Parathyroid adenoma (tissue), 2 donors: Measurements from ENCODE around the gene PCSK5.

ENCODE experiments used
- H2AFZ ChIP-seq: fragments of 300-600 bp; sonication (generic); one replicate; pipeline ENCODE4 v1.7.0; 2017; ENCODE audit warnings: antibody characterized with exemption, mild to moderate bottlenecking
- H3K27ac ChIP-seq: fragments of 300-600 bp; sonication (generic); one replicate; pipeline ENCODE4 v1.7.0; 2017
- H3K27me3 ChIP-seq: fragments of 300-600 bp; sonication (generic); one replicate; pipeline ENCODE4 v1.7.0; 2017; ENCODE audit warnings: low read length; ENCODE audit not compliant: control insufficient read depth, insufficient read depth
- H3K36me3 ChIP-seq: fragments of 300-600 bp; sonication (generic); one replicate; pipeline ENCODE4 v1.7.0; 2017; ENCODE audit warnings: low read length; ENCODE audit not compliant: control insufficient read depth, insufficient read depth
- H3K4me1 ChIP-seq: fragments of 300-600 bp; sonication (generic); one replicate; pipeline ENCODE4 v1.7.0; 2017; ENCODE audit warnings: control low read depth
- H3K4me2 ChIP-seq: fragments of 300-600 bp; sonication (generic); one replicate; pipeline ENCODE4 v1.7.0; 2017; ENCODE audit warnings: low read length
- H3K4me3 ChIP-seq: fragments of 300-600 bp; sonication (generic); one replicate; pipeline ENCODE4 v1.7.0; 2017; ENCODE audit warnings: low read depth, low read length
- H3K79me2 ChIP-seq: fragments of 300-600 bp; sonication (generic); one replicate; pipeline ENCODE4 v1.7.0; 2017; ENCODE audit warnings: control low read depth
- H3K9ac ChIP-seq: fragments of 300-600 bp; sonication (generic); one replicate; pipeline ENCODE4 v1.7.0; 2017; ENCODE audit warnings: mild to moderate bottlenecking
- H3K9me3 ChIP-seq: fragments of 300-600 bp; sonication (generic); one replicate; pipeline ENCODE4 v1.7.0; 2017; ENCODE audit warnings: low read length; ENCODE audit not compliant: control insufficient read depth
- TF ChIP-seq, protein P1 (sequence below): fragments of 300-600 bp; sonication (generic); IDR thresholded peaks from one replicate; pipeline ENCODE4 v1.7.0; 2017; ENCODE audit warnings: antibody characterized with exemption, mild to moderate bottlenecking
- donor health status: primary hyperparathyroidism.

The PCSK5 gene

DNA sequence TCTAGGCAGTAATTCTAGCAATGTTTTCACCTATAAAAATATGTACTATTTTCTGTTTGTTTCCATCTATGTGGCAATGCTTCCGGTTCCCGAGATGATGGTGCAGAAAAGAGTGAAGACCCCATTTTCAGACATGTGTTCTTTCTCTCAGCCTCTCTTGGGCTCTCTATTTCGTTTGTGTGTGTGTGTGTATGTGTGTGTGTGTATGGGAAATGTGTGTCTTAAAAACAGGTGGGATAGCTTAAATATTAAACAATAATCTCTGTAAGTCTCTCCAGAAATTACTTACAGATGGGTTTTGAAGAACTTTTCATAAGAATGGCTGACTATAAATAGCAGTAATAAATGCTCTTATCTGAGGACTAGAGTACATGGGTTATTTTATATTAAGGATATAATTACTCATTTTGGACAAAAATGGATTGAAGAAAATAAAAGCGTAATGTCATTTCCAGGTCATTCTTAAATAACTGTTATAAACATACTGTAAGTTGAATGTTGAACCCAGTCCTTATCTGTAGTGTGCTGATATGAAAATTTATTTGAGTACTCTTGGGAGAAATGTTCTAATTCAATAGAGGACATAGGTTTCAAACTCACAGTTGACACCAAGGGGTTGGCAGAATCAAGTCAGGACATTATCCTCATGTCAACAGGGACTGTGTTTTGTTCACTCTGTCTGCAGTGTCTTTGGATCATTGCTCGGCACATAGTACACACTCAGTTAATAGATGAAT is 31.1 kb downstream of the PCSK5 start:
- Histone ChIP-seq H3K4me2 (no peak overlapping the region), H2AFZ (no peak overlapping the region), H3K4me1 (no peaks in the 10 kb centered on the region), H3K36me3 (no peaks in the 10 kb centered on the region), H3K27ac (no peak overlapping the region), H3K27me3 (no peaks in the 10 kb centered on the region), H3K9me3 (no peaks in the 10 kb centered on the region), H3K4me3 (no peak overlapping the region), H3K9ac (no peak overlapping the region), H3K79me2 (no peaks in the 10 kb centered on the region)
- TF ChIP-seq, protein P1, sequence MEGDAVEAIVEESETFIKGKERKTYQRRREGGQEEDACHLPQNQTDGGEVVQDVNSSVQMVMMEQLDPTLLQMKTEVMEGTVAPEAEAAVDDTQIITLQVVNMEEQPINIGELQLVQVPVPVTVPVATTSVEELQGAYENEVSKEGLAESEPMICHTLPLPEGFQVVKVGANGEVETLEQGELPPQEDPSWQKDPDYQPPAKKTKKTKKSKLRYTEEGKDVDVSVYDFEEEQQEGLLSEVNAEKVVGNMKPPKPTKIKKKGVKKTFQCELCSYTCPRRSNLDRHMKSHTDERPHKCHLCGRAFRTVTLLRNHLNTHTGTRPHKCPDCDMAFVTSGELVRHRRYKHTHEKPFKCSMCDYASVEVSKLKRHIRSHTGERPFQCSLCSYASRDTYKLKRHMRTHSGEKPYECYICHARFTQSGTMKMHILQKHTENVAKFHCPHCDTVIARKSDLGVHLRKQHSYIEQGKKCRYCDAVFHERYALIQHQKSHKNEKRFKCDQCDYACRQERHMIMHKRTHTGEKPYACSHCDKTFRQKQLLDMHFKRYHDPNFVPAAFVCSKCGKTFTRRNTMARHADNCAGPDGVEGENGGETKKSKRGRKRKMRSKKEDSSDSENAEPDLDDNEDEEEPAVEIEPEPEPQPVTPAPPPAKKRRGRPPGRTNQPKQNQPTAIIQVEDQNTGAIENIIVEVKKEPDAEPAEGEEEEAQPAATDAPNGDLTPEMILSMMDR, result no peak

DNA sequence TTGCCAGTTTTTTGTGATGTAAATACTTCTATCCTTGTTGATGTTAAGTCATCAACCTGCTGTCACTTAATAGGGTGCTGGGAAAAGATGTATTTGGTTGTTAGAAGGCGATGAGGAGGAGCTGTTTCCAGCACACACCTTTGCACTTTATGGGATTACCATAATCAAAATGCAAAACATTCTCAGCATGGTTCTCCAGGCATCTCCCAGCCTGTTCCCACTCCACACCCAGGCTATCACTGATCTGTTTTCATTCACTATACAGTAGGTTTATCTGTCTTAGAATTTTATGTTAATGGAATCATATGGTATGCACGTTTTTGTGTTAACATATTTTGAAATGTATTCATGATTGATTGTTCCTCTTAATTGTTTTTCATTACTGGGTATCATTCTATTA is 35.9 kb downstream of the PCSK5 start:
- no peak overlapping the region for H3K9ac ChIP-seq
- no peaks in the 10 kb centered on the region for H3K9me3 ChIP-seq
- peaks cover 1% of the 10 kb centered on the region for H3K4me1 ChIP-seq
- TF ChIP-seq, protein P1, result no peak
- H3K27ac ChIP-seq, result no peak overlapping the region
- H3K27me3 ChIP-seq, result no peaks in the 10 kb centered on the region
- H2AFZ ChIP-seq, result no peak overlapping the region
- H3K36me3 ChIP-seq, result no peaks in the 10 kb centered on the region
- no peaks in the 10 kb centered on the region for H3K79me2 ChIP-seq
- no peak overlapping the region for H3K4me2 ChIP-seq
- H3K4me3 ChIP-seq, result no peak overlapping the region

DNA sequence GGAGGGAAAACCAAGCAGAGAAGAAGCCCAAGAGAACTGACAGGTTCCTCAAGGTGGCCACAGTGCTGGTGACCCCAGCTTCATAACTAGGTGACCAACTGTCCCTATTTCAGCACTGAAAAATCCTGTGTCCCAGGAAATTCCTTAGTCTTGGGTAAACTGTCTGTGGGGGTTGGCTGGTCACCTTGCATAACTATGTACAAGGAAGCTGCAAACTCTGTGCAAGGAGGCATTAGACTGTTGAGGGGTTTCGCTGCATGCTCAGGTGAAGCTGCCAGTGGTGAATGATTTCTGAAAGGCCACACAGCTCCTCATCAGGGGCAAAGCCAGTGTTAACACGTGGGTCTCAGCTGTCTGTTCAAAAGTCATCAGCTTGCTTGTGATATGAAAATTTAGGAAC is 36.9 kb downstream of the PCSK5 start:
- Histone ChIP-seq H2AFZ (no peak overlapping the region), H3K9me3 (no peaks in the 10 kb centered on the region), H3K36me3 (no peaks in the 10 kb centered on the region), H3K27ac (no peak overlapping the region), H3K4me1 (peaks cover 3% of the 10 kb centered on the region), H3K9ac (no peak overlapping the region), H3K79me2 (no peaks in the 10 kb centered on the region), H3K27me3 (no peaks in the 10 kb centered on the region), H3K4me3 (no peak overlapping the region), H3K4me2 (no peak overlapping the region)
- TF ChIP-seq, protein P1, result no peak

DNA sequence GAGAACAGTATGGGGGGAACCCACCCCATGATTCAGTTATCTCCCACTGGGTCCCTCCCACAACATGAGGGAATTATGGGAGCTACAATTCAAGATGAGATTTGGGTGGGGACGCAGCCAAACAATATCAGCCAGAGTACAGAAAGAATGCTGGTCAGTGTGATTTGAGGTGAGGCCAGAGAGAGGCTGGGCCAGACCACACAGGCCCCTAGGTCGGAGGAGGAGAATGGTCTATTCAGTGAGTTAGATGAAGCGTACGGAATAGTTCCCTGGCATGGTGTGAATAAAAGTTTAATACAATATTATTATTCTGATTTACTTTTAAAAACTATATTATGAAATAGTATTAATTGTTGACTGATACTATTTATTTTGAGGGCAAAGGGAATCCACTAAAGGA is 39.7 kb downstream of the PCSK5 start:
- Histone ChIP-seq H3K27me3 (no peaks in the 10 kb centered on the region), H3K36me3 (no peaks in the 10 kb centered on the region), H3K9ac (no peak overlapping the region), H3K9me3 (no peaks in the 10 kb centered on the region), H3K79me2 (no peaks in the 10 kb centered on the region), H3K27ac (no peak overlapping the region), H3K4me3 (no peak overlapping the region), H3K4me1 (peaks cover 3% of the 10 kb centered on the region), H2AFZ (no peak overlapping the region), H3K4me2 (no peak overlapping the region)
- TF ChIP-seq, protein P1, result no peak

DNA sequence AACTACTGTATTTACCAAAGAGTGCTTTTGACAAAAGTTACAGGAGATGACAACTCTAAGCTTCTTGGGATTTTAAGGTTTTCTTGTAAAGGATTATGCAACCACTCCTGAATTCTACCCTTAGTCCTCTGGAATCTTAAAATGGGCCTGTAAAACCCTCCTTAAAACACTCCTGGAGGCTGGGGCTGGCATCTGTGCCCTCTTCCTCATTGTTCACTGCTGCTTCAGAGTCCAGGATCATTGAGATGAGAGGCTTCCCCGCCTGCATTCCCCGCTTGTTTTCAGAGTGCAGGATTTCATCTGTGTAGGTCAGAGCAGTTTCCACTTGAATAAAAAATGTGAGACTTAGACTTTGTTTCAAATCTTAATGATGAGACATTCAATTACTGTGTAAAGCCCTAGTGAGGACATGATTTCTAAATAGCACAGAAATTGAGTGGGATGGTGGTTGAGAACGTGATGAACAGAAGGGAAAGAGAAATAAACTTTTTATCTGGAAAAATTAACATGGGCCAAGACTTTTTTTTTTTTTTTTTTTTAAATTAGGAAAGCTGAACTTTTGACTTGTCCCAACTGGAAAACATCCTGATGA is 40.4 kb downstream of the PCSK5 start:
- no peak overlapping the region for H3K4me2 ChIP-seq
- H3K9me3 ChIP-seq, result no peaks in the 10 kb centered on the region
- no peak overlapping the region for H3K9ac ChIP-seq
- H3K79me2 ChIP-seq, result no peaks in the 10 kb centered on the region
- no peaks in the 10 kb centered on the region for H3K27me3 ChIP-seq
- no peak overlapping the region for H3K27ac ChIP-seq
- no peaks in the 10 kb centered on the region for H3K36me3 ChIP-seq
- H2AFZ ChIP-seq, result peak overlapping the region; percentile 38
- H3K4me1 ChIP-seq, result peaks cover 3% of the 10 kb centered on the region
- H3K4me3 ChIP-seq, result no peak overlapping the region
- TF ChIP-seq, protein P1, result no peak
